ENCODE data around the gene CNDP1.

GRCh38 chr18:74511823-74512222 lies 22.5 kb upstream of the CNDP1 start:
- TF ChIP-seq POLR2A (IDR thresholded peaks at IDR 0.05) = no peak
- no peak for TF ChIP-seq CTCF (IDR thresholded peaks at IDR 0.05)
